Nucleus accumbens (tissue), 56 donors: Measurements from ENCODE around the gene PLCB1.
A peak's percentile ranks its signal among the peaks of the same experiment; 100 is the strongest.

Experiments
- DNase-seq, 56 donors: peaks; one replicate each; lab custom pipeline; 2025; lab: John Stamatoyannopoulos, UW

Gene PLCB1

GRCh38 chr20:8390037-8390433 is 258.0 kb downstream of the PLCB1 start:
- peak in 1 of 56 donors; percentile 1 for DNase-seq

DNA sequence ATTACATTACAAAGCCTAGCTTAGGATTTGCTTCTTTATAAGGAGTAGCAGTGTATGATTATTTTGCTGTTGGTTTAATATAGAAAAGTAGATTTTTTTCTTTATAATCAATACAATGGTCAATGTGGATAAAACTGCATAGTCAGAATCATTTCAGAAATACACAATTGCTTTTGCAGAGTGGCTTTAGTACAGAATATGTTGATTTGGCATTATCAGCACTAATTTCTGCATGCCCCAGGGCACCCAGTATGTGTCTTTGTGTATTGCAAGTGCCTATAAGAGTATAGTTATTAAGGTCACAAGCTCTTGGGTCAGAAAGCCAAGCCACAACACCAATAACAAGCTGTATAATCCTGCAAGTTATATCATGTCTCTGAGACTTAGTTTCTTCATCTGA is 258.4 kb downstream of the PLCB1 start:
- DNase-seq: no peak

DNA sequence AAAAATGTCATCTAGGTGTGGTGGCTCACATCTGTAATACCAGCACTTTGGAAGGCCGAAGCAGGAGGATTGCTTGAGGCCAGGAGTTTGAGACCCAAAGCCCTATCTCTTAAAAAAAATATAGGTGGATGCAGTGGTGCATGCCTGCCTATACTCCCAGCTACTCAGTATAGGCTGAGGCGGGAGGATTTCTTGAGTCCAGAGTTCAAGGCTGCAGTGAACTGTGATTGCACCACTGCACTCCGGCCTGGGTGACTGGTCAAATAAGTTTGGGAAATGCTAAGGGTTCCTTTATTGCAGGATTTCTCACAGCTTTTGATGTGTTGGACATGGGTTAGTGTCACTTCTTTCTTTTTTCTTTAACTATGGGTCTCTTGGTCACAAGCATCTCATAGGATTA is 261.3 kb downstream of the PLCB1 start:
- DNase-seq: no peak

- DNase-seq: no peak
Observed at GRCh38 chr20:8394308-8394945, 262.4 kb downstream of the PLCB1 start.

DNA sequence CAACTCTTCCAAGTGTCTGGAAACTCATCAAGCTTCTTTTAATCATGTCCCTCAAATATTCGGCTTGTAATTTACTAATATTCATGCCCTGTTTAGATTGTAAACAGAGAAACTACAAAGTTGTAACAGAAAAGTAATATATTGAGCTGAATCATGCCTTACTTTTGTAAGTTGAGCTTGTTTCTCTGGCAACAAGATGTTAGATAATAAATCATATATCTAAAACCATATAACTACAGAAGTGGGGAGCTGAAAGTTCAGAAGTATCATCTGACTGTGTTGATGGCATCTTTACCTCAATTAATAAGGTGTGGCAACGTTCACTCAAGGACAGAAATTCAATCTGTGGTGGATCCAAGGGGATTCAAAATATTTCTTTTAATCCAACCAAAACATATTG is 263.9 kb downstream of the PLCB1 start:
- DNase-seq: no peak

DNA sequence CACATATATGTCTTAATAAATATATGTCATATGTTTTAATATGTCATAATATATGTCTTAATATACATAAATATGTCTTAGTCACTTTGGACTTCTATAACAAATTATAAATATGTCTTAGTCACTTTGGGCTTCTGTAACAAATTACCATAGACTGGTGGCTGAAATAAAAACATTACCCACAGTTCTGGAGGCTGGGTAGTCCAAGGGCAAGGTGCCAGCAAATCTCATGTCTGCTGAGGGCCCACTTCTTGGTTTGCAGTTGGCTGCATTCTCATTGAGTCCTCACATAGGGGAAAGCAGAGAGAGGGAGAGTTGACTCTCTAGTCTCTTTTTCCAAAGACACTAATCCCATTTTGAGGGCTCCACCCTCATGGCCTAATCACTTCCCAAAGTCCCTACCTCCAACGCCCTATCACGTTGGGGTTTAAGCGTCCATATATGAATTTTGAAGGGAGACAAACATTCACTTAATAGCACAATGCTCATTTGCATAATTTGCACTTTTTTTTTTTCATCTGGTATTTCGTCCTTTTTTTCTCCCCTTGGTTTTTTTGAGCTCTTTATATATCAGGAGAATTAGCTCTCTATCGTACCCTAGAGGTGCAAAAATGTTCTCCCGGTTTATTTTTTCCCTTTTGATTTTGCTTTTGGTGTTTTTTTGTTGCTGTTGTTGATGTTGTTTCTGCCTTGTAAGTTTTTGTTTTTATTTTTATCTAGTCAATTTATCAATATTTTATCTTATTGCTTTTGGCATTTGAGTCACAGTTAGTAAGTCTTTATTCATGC is 266.4 kb downstream of the PLCB1 start:
- no peak for DNase-seq

DNA sequence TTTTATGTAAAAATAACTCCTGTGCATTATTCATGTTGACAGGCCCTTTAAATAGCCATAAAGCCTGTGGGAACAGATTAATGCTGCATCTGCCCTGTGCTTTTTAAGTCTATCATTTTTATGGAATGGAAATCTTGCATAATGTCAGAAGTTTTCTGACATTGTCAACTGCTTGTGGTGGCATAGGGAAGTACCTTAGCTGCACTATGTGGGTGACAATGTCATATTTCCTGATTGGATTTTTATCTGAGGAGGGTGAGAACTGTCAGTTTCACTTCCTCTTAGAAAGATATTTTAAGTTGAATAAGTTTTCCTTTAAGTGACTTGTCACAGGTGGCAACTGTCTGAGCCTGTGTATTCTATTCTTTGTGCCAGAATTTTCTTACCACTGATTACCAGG is 267.9 kb downstream of the PLCB1 start:
- DNase-seq: no peak

DNA sequence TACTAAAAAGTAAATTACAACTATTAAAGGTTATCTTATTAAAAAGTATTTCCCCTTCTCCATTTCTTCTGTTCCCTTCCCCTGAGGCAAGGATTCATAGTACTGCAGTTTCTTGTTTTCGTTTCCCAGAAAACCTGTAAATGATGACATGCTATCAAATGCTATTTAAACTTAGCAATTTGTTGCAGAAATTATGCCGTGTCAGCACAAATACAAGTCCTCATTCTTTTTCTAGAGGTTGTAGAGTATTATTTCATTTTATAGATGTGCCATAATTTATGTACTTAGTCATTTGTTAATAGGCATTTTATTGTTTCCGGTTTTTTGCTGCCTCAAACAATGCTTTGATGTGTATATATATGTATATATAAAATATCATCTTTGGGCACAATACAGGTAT is 268.4 kb downstream of the PLCB1 start:
- no peak for DNase-seq

- DNase-seq: no peak
Observed at GRCh38 chr20:8401556-8401955, 269.5 kb downstream of the PLCB1 start.

DNA sequence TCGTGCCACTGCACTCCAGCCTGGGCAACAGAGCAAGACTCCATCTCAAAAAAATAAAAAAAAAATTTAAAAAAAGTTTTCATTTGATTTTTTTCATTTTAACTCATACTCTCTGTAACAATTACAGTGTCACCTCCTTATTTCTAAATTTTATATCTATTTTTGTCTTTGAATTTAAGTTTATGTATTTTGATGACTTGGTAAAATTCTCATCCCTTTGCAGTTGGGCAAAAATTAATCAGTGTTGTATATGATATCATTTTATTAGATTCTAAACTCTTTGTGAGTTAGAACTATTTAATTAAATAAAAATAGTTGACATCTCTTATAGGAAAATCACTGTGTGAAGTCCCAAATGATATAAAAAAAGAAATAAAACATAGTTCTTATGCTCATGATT is 270.7 kb downstream of the PLCB1 start:
- DNase-seq: no peak

DNA sequence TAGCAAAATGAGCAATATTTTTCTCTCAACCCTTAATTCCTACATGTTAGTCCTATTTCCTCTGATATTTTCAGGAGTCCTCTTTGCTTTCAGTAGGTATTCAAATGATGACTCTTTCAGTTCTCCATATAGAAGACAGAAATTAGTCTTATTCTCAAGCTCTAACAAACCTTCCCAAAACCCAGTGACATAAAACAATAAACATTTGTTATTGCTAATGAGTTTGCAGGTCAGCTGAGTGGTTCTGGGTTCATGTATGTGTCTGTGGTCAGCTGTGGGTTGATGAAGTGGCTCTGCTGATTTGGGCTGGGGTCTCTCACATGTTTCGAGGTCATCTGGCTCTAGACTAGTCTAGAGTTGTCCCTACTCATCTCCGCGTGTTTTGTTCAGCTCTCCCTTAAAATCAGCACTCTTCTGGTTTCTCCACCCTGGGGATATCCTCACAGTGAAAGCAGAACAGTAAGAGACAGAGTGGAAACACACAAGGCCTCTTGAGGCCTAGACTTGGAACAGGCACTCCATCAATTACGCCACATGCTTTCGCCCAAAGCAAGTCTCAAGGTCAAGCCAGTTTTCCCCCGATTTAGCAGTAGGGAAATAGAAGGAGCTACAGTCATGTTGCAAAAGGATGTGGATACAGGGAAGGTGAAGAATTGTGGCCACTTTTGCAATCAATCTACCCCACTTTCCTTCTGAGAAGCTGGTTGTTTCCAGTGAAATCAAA is 273.0 kb downstream of the PLCB1 start:
- no peak for DNase-seq

DNA sequence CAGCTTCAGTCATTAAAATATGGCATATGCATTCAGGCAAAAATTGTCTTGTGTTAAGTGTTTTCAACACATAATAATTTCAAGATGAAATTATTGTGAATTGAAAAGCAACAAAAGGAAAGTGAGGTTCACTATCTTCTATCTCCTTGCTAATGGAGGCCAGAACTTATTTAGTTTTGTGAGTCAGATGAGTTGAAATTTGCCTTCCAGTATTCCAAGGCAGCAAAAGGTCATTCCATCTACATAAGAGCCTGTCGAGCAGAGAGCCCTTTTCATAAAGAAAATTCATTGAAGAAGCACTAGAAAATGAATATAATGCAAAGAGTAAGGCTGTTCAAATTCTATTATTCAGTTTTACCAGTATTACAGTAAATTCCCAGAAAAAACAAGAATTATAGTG is 274.3 kb downstream of the PLCB1 start:
- DNase-seq: no peak

- DNase-seq: no peak
Observed at GRCh38 chr20:8408587-8409307, 276.7 kb downstream of the PLCB1 start.

DNA sequence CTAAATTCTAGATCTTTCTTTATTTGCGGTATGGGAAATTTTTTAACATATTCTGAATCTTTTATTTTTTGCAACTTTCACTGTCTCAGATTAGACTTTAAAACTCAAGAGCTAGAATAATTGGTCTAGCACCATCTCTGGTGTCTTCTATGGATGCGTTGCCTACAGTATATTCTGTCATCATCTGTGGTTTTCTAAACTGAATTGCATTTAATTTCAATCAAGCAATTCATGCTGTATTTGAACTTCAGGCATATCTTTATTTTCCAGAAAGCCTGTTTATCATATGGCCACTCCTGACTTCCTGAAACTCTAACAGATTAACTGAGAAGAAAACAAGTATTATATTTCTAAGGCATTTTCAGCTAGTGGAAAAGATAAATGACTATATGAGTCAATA is 281.6 kb downstream of the PLCB1 start:
- no peak for DNase-seq

DNA sequence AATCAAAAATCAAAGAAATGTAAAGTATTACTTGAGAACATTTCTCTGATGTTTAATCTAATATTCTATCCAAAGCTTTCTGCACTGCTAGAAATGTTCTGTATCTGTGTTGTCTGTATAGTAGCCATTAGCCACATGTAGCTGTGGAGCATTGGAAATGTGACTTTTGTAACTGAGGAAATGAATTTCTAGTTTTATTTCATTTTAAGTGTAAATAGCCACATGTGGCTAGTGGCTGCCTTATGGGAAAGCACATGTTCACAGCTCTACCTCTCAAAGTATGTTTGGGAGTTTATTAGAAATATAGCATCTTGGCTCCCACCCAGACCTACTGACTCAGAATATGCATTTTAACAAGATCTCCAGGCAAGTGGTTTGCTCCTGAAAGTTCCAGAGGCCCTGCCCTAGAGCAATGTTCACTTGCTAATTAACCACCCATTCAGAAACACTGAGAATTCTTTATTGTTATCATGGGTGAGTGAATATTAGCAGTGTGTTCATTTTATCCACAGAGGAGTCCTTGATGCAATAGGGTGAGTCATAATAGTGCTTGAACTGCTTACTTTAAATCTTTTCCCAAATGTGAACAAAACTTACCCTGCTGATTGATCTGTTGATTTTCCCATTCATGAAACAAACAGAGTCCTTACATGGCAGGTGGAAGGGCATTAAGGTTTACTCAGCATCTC is 282.7 kb downstream of the PLCB1 start:
- no peak for DNase-seq

- peak in 1 of 56 donors; percentile 2 for DNase-seq
Observed at GRCh38 chr20:8421981-8422380, 289.9 kb downstream of the PLCB1 start.

- no peak for DNase-seq
Observed at GRCh38 chr20:8423482-8423881, 291.4 kb downstream of the PLCB1 start.

DNA sequence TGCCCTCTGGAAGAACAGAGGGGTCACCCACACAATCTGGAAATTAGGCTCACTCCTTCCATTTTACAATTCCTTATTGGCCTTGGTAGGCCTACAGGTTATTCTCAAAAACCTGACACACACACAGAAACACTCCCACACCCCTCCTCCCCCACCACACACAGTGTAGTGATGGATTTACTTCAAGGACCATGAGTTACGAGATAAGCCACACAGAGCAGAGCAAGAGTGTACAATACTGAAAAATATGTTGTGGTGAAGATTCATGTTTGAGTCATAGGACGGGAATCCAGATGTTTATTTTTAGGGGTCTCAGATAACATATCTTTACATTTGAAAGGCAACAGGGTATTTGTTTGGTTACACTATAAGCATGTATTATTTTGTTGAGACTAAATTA is 291.9 kb downstream of the PLCB1 start:
- no peak for DNase-seq

DNA sequence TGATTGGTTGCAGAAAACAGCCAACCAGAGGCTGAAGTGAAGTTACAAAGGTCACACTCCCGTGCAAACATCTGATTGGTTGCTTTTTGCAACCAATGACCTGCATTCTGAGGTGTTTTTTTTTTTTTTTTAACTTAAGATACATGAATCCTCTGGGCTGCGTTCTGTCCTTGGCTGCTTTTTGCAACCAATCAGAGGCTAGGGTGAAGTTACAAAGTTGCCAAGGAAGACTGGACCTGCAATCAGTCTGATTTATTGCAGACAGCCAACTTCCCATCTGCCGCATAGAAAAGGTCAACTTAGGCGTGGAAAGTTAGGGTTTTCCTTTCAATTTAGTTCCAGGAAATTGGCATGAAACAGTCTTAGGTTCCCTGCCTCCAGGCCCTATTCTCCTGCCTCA is 292.9 kb downstream of the PLCB1 start:
- DNase-seq: no peak

DNA sequence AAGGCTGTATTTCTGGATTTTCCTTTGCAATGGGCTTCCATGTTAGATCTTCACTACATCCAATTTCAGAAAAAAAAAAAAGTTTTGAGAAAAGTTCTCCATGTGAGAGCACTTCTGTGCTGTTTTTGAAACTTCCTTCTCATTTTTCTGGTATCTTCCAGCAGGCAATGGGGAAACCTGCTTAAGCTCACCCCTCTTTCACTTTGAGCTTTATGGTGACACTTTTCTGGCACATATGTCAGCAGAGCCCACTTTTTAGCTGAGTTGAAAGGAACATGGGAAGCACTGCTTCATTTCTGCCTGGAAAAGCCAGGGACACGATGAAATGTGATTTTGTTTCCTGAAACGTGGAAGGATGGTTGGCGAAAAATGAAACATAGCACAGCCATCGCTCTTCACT is 293.7 kb downstream of the PLCB1 start:
- no peak for DNase-seq
